ENCODE measurements around the gene PAX2.

- no peak for TF ChIP-seq CTCF (IDR thresholded peaks at IDR 0.05)
- TF ChIP-seq POLR2AphosphoS5 (IDR thresholded peaks at IDR 0.05), result no peak
Observed at GRCh38 chr10:100800931-100801330, 55.5 kb downstream of the PAX2 start.
